ENCODE results near the gene LRP6. TPM values are rescaled to one million over a fixed set of nuclear protein-coding genes. Genes with fewer than 3 reads are reported as not detected.

Gene LRP6
- total RNA-seq, 1 experiment from 2014 or later: 28.1 TPM

- no peaks in the 10 kb centered on the region for H3K4me1 ChIP-seq (ENCODE audit: control insufficient read depth in 1 of 2, insufficient read depth in 2 of 2, low read length in 2 of 2)
- POLR2A ChIA-PET: interaction anchor here (1.0 kb wide), 1 partner anchor 13 kb away, joined by 3 read pairs; no protein-coding TSS in a partner anchor
- H3K79me2 ChIP-seq (ENCODE audit: insufficient read depth, low read length): peaks cover 26% of the 10 kb centered on the region
- no peak overlapping the region for H2AFZ ChIP-seq (ENCODE audit: low read depth, low read length, poor library complexity, severe bottlenecking)
- intact Hi-C loops (cut with micrococcal nuclease): no loop called here
- H3K9me3 ChIP-seq (ENCODE audit: control insufficient read depth in 1 of 2, insufficient read depth in 1 of 2, low read depth in 1 of 2, low read length in 2 of 2): no peaks in the 10 kb centered on the region
- H3K27ac ChIP-seq (ENCODE audit: low read depth, low read length): no peak overlapping the region
- CTCF ChIA-PET: no interaction called here
- no peaks in the 10 kb centered on the region for H3K27me3 ChIP-seq (ENCODE audit: insufficient read depth, low read length)
- BruUV-seq (replicated peaks): no TSS peak
- no peak overlapping the region for H3K4me3 ChIP-seq (replicated peaks in 1 of 2; ENCODE audit: low read depth in 1 of 2, low read length in 2 of 2)
- no peak overlapping the region for H3K9ac ChIP-seq (ENCODE audit: low read length)
- ATAC-seq (no peak), DNase-seq (ENCODE audit: low read depth, low spot score) (no peak)
- H3K36me3 ChIP-seq (ENCODE audit: control insufficient read depth in 1 of 2, insufficient read depth in 2 of 2, low read length in 2 of 2): no peaks in the 10 kb centered on the region
- TF ChIP-seq REST (IDR thresholded peaks at IDR 0.05; ENCODE audit: low read depth) (no peak), ZFX (IDR thresholded peaks at IDR 0.05) (no peak), EGR1 (IDR thresholded peaks at IDR 0.05; ENCODE audit: low read depth) (no peak), SP1 (IDR thresholded peaks at IDR 0.05; ENCODE audit: low read depth) (no peak), SRF (IDR thresholded peaks at IDR 0.05; ENCODE audit: low read depth) (no peak), YY1 (IDR thresholded peaks at IDR 0.05; ENCODE audit: extremely low read depth, insufficient replicate concordance, low read depth, low read length) (no peak), ZNF274 (IDR thresholded peaks at IDR 0.05; ENCODE audit: low read depth, low read length) (no peak)
- H3K4me2 ChIP-seq (ENCODE audit: low read length): no peak overlapping the region
- RAD21 ChIA-PET (ENCODE audit: low non-redundant PET in 1 of 2, low total read pairs in 2 of 2, uncharacterized antibody in 2 of 2, unreplicated experiment in 2 of 2): no interaction called here
- H4K20me1 ChIP-seq (ENCODE audit: insufficient read depth): no peaks in the 10 kb centered on the region
- no peaks in the 10 kb centered on the region for H3K9me2 ChIP-seq (ENCODE audit: insufficient read depth)
Observed at GRCh38 chr12:12206776-12207388, 60.0 kb downstream of the LRP6 start.

All from HCT116 (cell line).